ENCODE data around the gene CACNG7. TPM values are rescaled to one million over a fixed set of nuclear protein-coding genes. Genes with fewer than 3 reads are reported as not detected.

Gene CACNG7
- total RNA-seq, 2 donors from 2014 or later = not detected

DNA sequence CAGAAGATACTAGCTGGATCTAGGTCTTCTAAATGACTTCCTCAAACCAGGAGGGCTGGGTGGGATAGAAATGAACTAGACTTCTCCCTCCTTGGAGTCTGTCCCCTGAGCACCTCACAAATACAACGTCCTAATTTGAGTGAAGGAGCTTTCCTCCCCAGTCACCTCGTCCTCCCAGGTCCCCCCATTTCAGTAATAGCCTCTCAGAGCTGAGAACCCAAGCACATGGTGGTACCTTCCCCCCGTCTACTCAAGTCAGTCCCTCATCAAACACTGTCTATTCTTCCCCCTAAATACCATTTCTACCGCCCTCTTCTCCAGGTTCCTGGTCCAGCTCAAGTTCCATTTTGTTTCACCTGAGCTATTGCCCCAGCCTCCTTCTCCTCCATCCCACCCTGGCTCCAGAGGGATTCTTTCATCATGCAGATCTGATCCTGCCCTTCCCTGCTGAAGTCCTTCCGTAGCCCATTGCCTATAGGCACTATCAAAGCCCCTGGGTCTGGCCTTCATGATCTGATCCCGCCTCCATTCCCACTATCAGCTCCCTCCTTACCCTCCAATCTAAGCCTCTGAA is 32.3 kb upstream of the CACNG7 start:
- no peak for DNase-seq

GRCh38 chr19:53877361-53877766 is 31.7 kb upstream of the CACNG7 start:
- intact Hi-C loops (cut with DNase I, micrococcal nuclease) = no loop called here
- no peak for DNase-seq
- no peak for ATAC-seq

More for the DNA sequence above, 32.3 kb upstream of the CACNG7 start:
- no peak for ATAC-seq
- intact Hi-C loops (cut with DNase I, micrococcal nuclease) = no loop called here

DNA sequence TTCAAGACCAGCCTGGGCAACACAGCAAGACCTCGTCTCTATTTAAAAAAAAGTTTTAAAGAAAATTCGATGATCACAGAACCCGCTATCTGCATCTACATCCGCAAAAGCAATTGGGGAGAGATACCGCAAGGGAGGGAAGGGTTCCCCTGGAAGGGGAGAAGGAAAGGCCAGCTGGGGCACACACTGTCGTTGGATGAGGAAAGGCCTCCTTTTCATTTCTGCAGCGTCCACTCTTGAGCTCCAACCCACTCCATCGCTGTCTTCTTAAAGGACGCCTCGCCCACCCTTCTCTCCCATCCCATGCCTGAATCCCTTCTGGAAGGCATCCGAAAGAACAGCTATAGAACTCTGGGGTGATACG is 30.3 kb upstream of the CACNG7 start:
- ATAC-seq = no peak
- no peak for DNase-seq
- intact Hi-C loops (cut with DNase I, micrococcal nuclease) = no loop called here

DNA sequence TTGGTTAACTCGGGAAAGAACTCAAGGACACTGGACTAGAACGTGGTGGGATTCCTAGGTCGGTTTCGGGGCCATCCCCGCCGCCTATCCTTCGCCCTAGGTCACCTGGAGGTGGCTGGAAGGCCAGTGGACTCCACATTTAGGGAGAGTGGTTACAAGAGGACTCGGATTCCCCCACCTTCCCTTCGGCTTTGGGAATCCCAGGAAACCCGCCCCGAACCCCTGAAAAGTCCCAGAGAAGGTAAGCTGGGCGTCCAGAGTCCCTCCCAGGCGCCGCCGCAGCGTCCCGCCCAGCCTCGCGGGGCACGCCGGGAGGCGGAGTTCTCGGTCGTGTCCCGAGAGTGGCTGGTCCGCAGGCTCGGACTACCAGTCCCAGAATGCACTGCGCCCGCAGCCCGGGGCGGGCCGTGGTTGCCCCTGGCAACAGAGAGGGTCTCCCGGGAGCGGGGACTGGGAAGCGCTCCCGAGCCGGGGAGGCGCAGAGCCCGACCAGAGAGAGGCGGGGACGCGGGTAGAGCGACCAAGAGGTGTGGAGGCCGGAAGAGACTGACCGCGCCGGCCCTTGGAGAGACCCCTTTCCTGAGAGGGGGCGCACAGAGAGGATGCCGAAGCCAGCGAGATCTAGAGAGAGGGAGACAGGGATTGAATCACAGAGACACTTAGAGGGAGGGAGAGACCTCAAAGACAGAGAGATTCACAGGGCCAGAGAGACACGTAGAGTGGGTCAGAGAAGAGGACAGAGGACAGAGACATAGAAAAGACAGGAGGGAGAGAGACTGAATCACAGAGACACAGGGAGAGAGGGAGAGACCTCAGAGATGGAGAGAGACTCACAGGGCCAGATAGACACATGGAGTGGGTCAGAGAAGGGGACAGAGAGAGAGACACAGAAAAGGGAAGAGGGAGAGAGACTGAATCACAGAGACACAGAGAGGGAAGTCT is 29.7 kb upstream of the CACNG7 start:
- peak; percentile 97 for ATAC-seq
- peak; percentile 83 to 89 for DNase-seq

GRCh38 chr19:53880711-53881481 is 28.2 kb upstream of the CACNG7 start:
- DNase-seq (no peak), ATAC-seq (no peak)
- intact Hi-C loops (cut with DNase I, micrococcal nuclease) = no loop called here

More for the DNA sequence above, 29.7 kb upstream of the CACNG7 start:
- intact Hi-C loops (cut with DNase I, micrococcal nuclease) = no loop called here

DNA sequence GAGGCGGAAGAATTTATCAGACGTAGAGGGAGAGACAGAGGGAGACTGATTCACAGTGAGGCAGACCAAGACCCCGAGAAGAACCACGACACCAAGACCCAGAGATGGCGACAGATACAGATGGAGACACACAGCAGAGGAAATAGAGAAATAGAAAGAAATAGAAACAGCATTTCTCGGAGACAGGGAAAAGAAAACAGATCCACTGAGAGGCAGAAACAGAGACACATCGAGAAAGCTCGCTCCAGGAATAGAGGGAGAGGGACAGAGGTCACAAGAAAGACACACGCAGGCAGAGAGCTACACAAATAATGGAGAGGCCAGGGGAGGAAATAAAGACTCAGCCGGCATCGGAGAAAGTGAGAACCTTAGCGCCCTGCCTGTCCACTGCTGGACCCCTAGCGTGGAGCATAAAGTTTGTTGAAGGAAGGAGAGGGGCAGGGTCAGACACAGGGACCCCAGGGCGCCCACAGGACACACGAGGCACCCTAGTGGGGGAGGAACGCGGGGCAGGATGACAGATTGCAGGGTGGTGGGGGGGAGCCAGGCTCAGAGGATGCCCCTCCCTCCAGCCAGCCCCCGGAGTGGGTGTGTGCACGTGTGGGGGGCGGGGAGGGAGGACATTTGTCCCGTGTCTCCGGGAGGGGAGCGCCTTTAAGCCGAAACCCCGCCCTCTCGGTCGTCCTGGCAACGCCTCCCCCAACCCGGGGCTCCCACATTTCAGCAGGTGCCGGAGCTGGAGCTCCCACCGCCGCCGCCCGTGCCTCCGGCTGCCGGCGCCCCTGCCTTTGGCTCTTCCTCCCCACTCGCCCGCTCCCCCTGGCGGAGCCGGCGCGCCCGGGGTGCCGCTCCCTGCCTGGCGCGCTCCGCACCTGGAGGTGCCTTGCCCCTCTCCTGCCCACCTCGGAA is 27.3 kb upstream of the CACNG7 start, which contains the start of gene PRKCG:
PRKCG (plus strand) TSS at position 716 of the 909 bp plus-strand sequence. CDS start 298 bp downstream, outside the sequence.
- DNase-seq (peak in 1 of 2 donors; percentile 61), ATAC-seq (peak; percentile 59)
- intact Hi-C loops (cut with DNase I, micrococcal nuclease) = no loop called here

GRCh38 chr19:53882391-53883050 is 26.6 kb upstream of the CACNG7 start:
- no peak for DNase-seq
- intact Hi-C loops (cut with DNase I, micrococcal nuclease) = no loop called here
- no peak for ATAC-seq

DNA sequence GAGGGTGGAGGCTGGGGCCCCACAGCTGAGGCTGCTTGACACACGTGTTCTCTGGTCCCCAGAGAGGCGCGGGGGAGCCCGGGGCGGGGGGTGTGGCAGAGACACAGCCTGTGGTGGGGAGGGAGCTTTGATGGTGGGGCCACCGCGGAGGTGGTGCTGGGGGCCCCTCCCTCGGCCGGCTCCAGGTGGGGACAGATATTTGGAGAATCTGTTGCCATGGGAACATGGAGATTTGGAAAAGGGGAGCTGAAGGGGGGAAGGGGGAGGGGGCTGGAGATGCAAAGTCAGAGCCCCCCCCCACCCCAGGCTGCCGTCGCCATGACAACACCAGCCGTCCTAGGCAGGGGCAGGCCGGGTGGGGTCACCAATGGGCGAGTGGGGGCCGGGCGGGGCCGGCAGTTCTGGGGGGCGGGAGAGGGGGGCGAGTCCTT is 25.8 kb upstream of the CACNG7 start:
- DNase-seq (no peak), ATAC-seq (no peak)
- intact Hi-C loops (cut with DNase I, micrococcal nuclease) = no loop called here

GRCh38 chr19:53883741-53884140 is 25.3 kb upstream of the CACNG7 start:
- DNase-seq (no peak), ATAC-seq (no peak)
- intact Hi-C loops (cut with DNase I, micrococcal nuclease) = no loop called here

DNA sequence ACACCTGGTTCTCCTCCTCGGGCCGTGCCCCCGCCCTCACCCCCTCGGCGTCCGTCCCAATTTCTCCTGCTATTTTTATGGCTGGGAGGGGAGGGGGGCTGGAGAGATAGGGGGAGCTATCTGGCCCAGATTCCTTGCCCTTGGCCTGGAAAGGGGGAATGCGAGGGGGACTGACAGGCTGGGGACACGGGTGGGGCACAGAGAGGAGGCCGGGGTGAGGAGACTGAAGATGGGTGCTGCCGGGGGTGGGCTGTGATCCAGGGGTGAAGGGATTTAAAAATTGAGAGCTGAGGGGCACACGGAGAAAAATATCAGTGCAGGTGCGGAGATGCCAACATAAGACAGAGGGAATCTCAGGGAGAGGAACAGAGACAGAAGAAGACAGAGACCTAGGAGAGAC is 24.8 kb upstream of the CACNG7 start:
- ATAC-seq = no peak
- DNase-seq = no peak
- intact Hi-C loops (cut with DNase I, micrococcal nuclease) = no loop called here

GRCh38 chr19:53885036-53885435 is 24.0 kb upstream of the CACNG7 start:
- DNase-seq (no peak), ATAC-seq (no peak)
- intact Hi-C loops (cut with DNase I, micrococcal nuclease) = no loop called here

GRCh38 chr19:53892301-53892980 is 16.6 kb upstream of the CACNG7 start:
- ATAC-seq (no peak), DNase-seq (no peak)
- intact Hi-C loops (cut with DNase I, micrococcal nuclease) = no loop called here

DNA sequence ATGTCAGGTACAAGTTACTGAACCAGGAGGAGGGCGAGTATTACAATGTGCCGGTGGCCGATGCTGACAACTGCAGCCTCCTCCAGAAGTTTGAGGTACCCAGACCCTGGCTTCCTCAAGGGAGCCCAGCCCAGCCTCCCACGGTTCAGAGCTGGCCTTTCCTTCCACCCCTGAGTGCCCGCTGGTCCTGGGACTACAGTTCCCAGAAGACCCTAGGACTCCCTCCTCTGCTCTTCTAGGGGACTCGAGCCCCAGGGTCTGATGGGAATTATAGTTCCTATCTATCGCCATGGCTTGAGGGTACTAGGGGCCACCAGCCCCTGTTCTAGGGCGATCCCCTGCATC is 16.1 kb upstream of the CACNG7 start:
- ATAC-seq = no peak
- intact Hi-C loops (cut with DNase I, micrococcal nuclease) = no loop called here
- DNase-seq = no peak

- intact Hi-C loops (cut with DNase I, micrococcal nuclease) = no loop called here
- no peak for ATAC-seq
- no peak for DNase-seq
Measured at GRCh38 chr19:53894707-53895106, 14.4 kb upstream of the CACNG7 start.

DNA sequence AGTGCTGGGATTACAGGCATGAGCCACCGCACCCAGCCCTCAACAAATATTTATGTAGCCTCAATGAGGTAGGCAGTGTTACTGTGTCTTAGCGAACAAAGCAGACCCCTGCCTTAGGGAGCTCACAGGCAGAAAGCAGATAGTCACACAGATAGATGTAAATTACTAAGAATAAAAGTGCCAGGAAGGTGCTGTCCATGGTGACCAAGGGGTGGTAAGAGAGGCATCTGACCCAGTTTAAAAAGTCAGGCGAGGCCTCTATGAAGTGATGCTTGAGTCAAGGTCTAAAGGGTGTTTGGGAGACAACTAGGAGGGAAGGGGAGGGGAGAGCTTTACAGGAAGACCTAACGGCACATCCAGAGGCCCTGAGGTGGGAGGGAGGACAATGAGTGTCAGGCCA is 12.4 kb upstream of the CACNG7 start:
- DNase-seq (no peak), ATAC-seq (no peak)
- intact Hi-C loops (cut with DNase I, micrococcal nuclease) = no loop called here

DNA sequence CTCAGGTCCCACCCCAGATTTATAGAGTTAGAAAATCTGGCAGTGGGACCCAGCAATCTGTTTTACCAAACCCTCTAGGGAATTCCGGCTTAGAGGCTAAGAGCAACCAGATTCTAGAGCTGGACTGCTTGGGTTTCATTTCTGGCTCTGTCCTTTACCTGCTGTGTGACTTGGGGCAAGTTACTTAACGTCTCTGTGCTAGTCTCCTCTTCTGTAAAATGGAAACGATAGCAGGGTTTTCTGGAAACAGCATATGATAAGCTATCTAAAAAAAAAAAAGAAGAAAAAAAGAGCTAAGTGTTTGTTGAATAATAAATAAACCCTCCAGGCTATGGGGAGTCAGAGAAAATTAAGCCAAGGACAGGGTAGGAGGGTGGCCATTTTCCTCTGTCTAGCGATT is 11.6 kb upstream of the CACNG7 start:
- DNase-seq (no peak), ATAC-seq (no peak)
- intact Hi-C loops (cut with DNase I, micrococcal nuclease) = no loop called here

DNA sequence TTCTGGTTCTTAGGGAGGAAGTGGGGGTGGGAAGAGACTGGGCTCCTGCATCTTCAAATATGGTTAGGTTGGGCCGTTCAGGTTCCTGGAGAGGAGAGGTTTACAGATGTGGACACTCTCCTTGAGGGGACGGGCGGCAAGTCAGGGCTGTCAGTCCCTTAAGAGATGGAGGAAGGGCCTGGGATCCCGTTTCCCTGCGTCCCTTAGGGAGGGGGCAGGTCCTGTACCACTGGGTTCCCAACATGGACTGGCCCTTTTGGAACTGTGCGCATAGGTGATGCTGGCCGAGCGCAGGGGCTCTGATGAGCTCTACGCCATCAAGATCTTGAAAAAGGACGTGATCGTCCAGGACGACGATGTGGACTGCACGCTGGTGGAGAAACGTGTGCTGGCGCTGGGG is 10.9 kb upstream of the CACNG7 start:
- no peak for DNase-seq
- no peak for ATAC-seq
- intact Hi-C loops (cut with DNase I, micrococcal nuclease) = no loop called here
